ENCODE measurements around the gene MFSD6L. TPM values are rescaled to one million over a fixed set of nuclear protein-coding genes. Genes with fewer than 3 reads are reported as not detected.

Gene MFSD6L
- total and polyA plus RNA-seq, 2 of the 13 experiments (the other 11 are each of a cell fraction or from before 2014, with no cell fraction given) = not detected

DNA sequence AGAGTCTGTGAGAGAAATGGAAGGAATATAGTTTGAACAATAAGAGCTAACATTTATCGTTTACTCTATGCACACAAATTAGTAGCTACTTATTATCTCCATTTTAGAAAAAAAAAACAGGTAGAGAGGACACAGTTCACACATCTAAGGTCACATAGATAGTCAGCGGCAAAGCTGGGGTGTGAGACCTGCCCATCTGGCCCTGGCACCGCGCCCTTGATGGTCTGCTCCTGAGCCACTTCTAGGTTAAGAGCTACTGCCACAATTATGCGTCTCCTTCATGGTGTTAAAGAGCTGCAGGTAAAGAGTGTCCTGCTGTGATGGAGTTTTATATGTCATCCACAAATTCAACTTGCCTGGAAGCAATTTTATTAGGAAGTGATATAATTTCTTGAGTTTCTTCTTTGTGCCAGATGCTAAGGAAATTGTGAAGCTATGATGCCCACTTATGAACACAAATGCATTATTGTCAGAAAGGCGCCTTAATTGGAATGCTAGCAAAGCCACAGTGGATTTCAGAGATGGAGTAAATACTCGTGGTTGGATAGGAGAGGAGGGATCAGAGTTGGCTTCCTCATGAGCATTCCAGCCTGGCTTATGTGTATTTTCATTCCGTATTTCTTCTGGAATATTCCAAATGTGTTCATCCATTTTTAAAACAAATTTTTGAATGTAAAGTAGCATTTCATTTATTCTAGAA is 21.3 kb upstream of the MFSD6L start:
- no peak overlapping the region for H2AFZ ChIP-seq (ENCODE audit: low read length)
- H3K79me2 ChIP-seq (ENCODE audit: insufficient read depth, low read length) = no peaks in the 10 kb centered on the region
- in situ Hi-C loops (cut with HindIII; ENCODE audit: extremely low pct_ligation_motif_present, low pct_unique_long_range_greater_than_20kb) = no loop called here
- ChIA-PET CTCF (ENCODE audit: low intra/inter-chr PET ratio, low total read pairs) (no interaction called here), POLR2A (no interaction called here)
- peaks cover 11% of the 10 kb centered on the region for H3K9me3 ChIP-seq (ENCODE audit: low read length)
- H3K4me3 ChIP-seq (replicated peaks in 1 of 3; ENCODE audit: insufficient read depth in 1 of 3, low read depth in 2 of 3, low read length in 3 of 3) = no peak overlapping the region
- no peak overlapping the region for H3K27ac ChIP-seq (ENCODE audit: extremely low read length, insufficient read depth, low read length)
- TF ChIP-seq ZFX (CRISPR knock-in tag; IDR thresholded peaks at IDR 0.05; ENCODE audit: low read depth) (no peak), NFE2L1 (CRISPR knock-in tag; IDR thresholded peaks at IDR 0.05; ENCODE audit: borderline replicate concordance) (no peak), MTF1 (CRISPR knock-in tag; IDR thresholded peaks at IDR 0.05) (no peak), TCF7L2 (IDR thresholded peaks at IDR 0.05; ENCODE audit: low read depth, low read length) (no peak), BHLHE40 (IDR thresholded peaks at IDR 0.05; ENCODE audit: low read length) (no peak), FOXP1 (IDR thresholded peaks at IDR 0.05) (no peak), FOXP1 (CRISPR knock-in tag; IDR thresholded peaks at IDR 0.05) (no peak), SYNCRIP (IDR thresholded peaks at IDR 0.05; ENCODE audit: insufficient read depth, low read depth, low read length) (no peak)
- TF ChIP-seq, protein P1, sequence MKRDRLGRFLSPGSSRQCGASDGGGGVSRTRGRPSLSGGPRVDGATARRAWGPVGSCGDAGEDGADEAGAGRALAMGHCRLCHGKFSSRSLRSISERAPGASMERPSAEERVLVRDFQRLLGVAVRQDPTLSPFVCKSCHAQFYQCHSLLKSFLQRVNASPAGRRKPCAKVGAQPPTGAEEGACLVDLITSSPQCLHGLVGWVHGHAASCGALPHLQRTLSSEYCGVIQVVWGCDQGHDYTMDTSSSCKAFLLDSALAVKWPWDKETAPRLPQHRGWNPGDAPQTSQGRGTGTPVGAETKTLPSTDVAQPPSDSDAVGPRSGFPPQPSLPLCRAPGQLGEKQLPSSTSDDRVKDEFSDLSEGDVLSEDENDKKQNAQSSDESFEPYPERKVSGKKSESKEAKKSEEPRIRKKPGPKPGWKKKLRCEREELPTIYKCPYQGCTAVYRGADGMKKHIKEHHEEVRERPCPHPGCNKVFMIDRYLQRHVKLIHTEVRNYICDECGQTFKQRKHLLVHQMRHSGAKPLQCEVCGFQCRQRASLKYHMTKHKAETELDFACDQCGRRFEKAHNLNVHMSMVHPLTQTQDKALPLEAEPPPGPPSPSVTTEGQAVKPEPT (CRISPR knock-in tag; IDR thresholded peaks at IDR 0.05; ENCODE audit: low read depth) = no peak
- TF ChIP-seq, protein P2, sequence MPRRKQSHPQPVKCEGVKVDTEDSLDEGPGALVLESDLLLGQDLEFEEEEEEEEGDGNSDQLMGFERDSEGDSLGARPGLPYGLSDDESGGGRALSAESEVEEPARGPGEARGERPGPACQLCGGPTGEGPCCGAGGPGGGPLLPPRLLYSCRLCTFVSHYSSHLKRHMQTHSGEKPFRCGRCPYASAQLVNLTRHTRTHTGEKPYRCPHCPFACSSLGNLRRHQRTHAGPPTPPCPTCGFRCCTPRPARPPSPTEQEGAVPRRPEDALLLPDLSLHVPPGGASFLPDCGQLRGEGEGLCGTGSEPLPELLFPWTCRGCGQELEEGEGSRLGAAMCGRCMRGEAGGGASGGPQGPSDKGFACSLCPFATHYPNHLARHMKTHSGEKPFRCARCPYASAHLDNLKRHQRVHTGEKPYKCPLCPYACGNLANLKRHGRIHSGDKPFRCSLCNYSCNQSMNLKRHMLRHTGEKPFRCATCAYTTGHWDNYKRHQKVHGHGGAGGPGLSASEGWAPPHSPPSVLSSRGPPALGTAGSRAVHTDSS (CRISPR knock-in tag; conservative IDR thresholded peaks at IDR 0.05) = no peak
- H3K36me3 ChIP-seq (replicated peaks in 1 of 2; ENCODE audit: control insufficient read depth in 1 of 2, insufficient read depth in 2 of 2, low read length in 2 of 2) = no peaks in the 10 kb centered on the region
- FAIRE-seq (no peak), DNase-seq (ENCODE audit: low spot score) (no peak), ATAC-seq (no peak)
- H3K4me1 ChIP-seq (ENCODE audit: insufficient read depth, low read length) = no peaks in the 10 kb centered on the region
- WGBS (ENCODE audit: low lambda C conversion rate) = 20% methylated on average over 8 of the region's 8 CpGs
- intact Hi-C loops (cut with micrococcal nuclease; ENCODE audit: unreplicated experiment) = no loop called here
- no peak overlapping the region for H3K4me2 ChIP-seq (ENCODE audit: low read depth, low read length)
- H4K20me1 ChIP-seq (ENCODE audit: insufficient read depth, low read length) = no peaks in the 10 kb centered on the region
- no TSS peak for BruUV-seq (replicated peaks)
- H3K9ac ChIP-seq (ENCODE audit: insufficient read depth, low read depth, low read length) = no peak overlapping the region
- no peaks in the 10 kb centered on the region; a peak in 3 of 5 replicates for H3K27me3 ChIP-seq (ENCODE audit: control insufficient read depth in 1 of 2, insufficient read depth in 2 of 2, low read length in 2 of 2)
